ENCODE data around the gene XRCC1. TPM values are rescaled to one million over a fixed set of nuclear protein-coding genes. Genes with fewer than 3 reads are reported as not detected.

Gene XRCC1
- total and polyA plus RNA-seq, 9 of the 15 experiments (the other 6 are each of a cell fraction or from before 2014, with no cell fraction given) = 1.5 to 36.9 (median 24.9) TPM

- TF ChIP-seq, protein P1, sequence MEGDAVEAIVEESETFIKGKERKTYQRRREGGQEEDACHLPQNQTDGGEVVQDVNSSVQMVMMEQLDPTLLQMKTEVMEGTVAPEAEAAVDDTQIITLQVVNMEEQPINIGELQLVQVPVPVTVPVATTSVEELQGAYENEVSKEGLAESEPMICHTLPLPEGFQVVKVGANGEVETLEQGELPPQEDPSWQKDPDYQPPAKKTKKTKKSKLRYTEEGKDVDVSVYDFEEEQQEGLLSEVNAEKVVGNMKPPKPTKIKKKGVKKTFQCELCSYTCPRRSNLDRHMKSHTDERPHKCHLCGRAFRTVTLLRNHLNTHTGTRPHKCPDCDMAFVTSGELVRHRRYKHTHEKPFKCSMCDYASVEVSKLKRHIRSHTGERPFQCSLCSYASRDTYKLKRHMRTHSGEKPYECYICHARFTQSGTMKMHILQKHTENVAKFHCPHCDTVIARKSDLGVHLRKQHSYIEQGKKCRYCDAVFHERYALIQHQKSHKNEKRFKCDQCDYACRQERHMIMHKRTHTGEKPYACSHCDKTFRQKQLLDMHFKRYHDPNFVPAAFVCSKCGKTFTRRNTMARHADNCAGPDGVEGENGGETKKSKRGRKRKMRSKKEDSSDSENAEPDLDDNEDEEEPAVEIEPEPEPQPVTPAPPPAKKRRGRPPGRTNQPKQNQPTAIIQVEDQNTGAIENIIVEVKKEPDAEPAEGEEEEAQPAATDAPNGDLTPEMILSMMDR (IDR thresholded peaks at IDR 0.05 in 2 of 3, conservative IDR thresholded peaks at IDR 0.05 in 1 of 3; ENCODE audit: insufficient read depth in 2 of 3, low read depth in 1 of 3, low read length in 3 of 3) = no peak
- TF ChIP-seq, protein P2, sequence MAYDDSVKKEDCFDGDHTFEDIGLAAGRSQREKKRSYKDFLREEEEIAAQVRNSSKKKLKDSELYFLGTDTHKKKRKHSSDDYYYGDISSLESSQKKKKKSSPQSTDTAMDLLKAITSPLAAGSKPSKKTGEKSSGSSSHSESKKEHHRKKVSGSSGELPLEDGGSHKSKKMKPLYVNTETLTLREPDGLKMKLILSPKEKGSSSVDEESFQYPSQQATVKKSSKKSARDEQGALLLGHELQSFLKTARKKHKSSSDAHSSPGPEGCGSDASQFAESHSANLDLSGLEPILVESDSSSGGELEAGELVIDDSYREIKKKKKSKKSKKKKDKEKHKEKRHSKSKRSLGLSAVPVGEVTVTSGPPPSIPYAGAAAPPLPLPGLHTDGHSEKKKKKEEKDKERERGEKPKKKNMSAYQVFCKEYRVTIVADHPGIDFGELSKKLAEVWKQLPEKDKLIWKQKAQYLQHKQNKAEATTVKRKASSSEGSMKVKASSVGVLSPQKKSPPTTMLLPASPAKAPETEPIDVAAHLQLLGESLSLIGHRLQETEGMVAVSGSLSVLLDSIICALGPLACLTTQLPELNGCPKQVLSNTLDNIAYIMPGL (CRISPR knock-in tag; IDR thresholded peaks at IDR 0.05) = no peak
- TF ChIP-seq, protein P3, sequence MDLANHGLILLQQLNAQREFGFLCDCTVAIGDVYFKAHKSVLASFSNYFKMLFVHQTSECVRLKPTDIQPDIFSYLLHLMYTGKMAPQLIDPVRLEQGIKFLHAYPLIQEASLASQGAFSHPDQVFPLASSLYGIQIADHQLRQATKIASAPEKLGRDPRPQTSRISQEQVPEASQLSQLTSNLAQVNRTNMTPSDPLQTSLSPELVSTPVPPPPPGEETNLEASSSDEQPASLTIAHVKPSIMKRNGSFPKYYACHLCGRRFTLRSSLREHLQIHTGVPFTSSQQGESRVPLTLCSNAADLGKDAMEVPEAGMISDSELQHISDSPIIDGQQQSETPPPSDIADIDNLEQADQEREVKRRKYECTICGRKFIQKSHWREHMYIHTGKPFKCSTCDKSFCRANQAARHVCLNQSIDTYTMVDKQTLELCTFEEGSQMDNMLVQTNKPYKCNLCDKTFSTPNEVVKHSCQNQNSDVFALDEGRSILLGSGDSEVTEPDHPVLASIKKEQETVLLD (IDR thresholded peaks at IDR 0.05) = no peak
- peak; percentile 37 for TF ChIP-seq SAP30 (IDR thresholded peaks at IDR 0.05; ENCODE audit: borderline replicate concordance, insufficient read depth, low read depth, low read length, poor library complexity, severe bottlenecking)
- no peak for TF ChIP-seq ZNF253 (CRISPR knock-in tag; conservative IDR thresholded peaks at IDR 0.05)
- TF ChIP-seq KAT8 (IDR thresholded peaks at IDR 0.05; ENCODE audit: low read depth) = no peak
- no peak for TF ChIP-seq PYGO2 (tag; IDR thresholded peaks at IDR 0.05)
- no peak for TF ChIP-seq ZSCAN32 (CRISPR knock-in tag; IDR thresholded peaks at IDR 0.05)
- TF ChIP-seq GABPA (tag; conservative IDR thresholded peaks at IDR 0.05; ENCODE audit: low read depth) = no peak
- TF ChIP-seq ZNF57 (CRISPR knock-in tag; IDR thresholded peaks at IDR 0.05) = no peak
- no peak for TF ChIP-seq HNRNPL (IDR thresholded peaks at IDR 0.05; ENCODE audit: low read depth, low read length)
- no peak for TF ChIP-seq TRIM28 (IDR thresholded peaks at IDR 0.05)
- TF ChIP-seq XRCC4 (IDR thresholded peaks at IDR 0.05; ENCODE audit: extremely low read depth, insufficient read depth, insufficient read length) = no peak
- TF ChIP-seq E2F8 (IDR thresholded peaks at IDR 0.05; ENCODE audit: low read depth, partially characterized antibody) = no peak
- no peak for TF ChIP-seq WHSC1 (IDR thresholded peaks at IDR 0.05; ENCODE audit: low read length)
- no peak for TF ChIP-seq RUNX1 (IDR thresholded peaks at IDR 0.05; ENCODE audit: low read depth)
- peak; percentile 72 for TF ChIP-seq SUPT5H (IDR thresholded peaks at IDR 0.05)
- no peak for TF ChIP-seq DPF2 (IDR thresholded peaks at IDR 0.05)
Measured at GRCh38 chr19:43526884-43527859, 48.2 kb downstream of the XRCC1 start, which contains the start of gene ETHE1 (continued).
